Activated naive CD4-positive, alpha-beta T cell treated with anti-CD3 and anti-CD28 coated beads for 36 hours (primary cell): Measurements from ENCODE around the gene CNTLN. TPM values are rescaled to one million over a fixed set of nuclear protein-coding genes. Genes with fewer than 3 reads are reported as not detected.

ENCODE experiments used
- CTCF ChIA-PET: fragments of 350-600 bp; sonication (Branson Sonifier 250); formaldehyde crosslinking; loops from one replicate; lab custom pipeline; 2021; ENCODE audit warnings: antibody characterized with exemption; lab: Charles Lee
- DNase-seq: peaks from one replicate; pipeline ENCODE4 v3.0.0-alpha.2; 2020
- H3K27ac Mint-ChIP-seq: one replicate; pipeline ENCODE4 v1.8.0; 2021; ENCODE audit warnings: mild to moderate bottlenecking, mixed read lengths
- H3K27me3 Mint-ChIP-seq: one replicate; pipeline ENCODE4 v1.8.0; 2021; ENCODE audit warnings: low read depth, mixed read lengths
- H3K36me3 Mint-ChIP-seq: one replicate; pipeline ENCODE4 v1.8.0; 2021; ENCODE audit warnings: low read depth, mixed read lengths
- H3K4me1 Mint-ChIP-seq: one replicate; pipeline ENCODE4 v1.8.0; 2021; ENCODE audit warnings: low read depth, mixed read lengths
- H3K4me3 Mint-ChIP-seq: one replicate; pipeline ENCODE4 v1.8.0; 2021; ENCODE audit warnings: mild to moderate bottlenecking, moderate library complexity, mixed read lengths
- H3K9me3 Mint-ChIP-seq: one replicate; pipeline ENCODE4 v1.8.0; 2021; ENCODE audit warnings: mixed read lengths
- intact Hi-C: fragments of 100-400 bp; cut with micrococcal nuclease; formaldehyde crosslinking; loops from one replicate; pipeline ENCODE4 v1.15.1; 2023
- total RNA-seq, 2 experiments: library from RNA; stranded (reverse); gene quantifications; one replicate each; pipeline ENCODE4 v1.2.3, GENCODE V29; 2021

CNTLN gene
- total RNA-seq, 2 experiments from 2014 or later: 0.10 to 0.25 TPM

DNA sequence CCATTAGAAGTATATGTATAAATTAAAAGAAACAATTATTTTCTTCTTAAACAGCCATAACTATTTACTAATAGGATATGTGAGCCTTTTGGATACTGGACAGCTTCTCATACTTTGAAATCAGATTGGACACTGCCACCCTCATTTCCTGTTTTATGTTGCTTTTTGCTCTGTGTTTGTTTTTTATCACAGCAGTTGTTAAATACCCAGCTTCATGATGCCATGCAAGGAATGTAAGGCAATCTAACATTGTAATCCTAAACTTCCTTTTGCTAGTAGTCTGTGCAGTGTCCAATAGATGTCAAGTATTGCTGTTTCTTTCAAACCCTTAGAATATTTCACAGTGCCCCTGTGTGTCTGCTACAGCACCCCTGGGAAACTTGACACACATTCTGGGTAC lies 56.2 kb downstream of the CNTLN start:
- CTCF ChIA-PET: no interaction called here
- Mint-ChIP-seq H3K9me3 (peaks cover 1% of the 10 kb centered on the region), H3K36me3 (no peaks in the 10 kb centered on the region), H3K27ac (no peak overlapping the region), H3K4me3 (no peak overlapping the region), H3K4me1 (no peaks in the 10 kb centered on the region), H3K27me3 (no peaks in the 10 kb centered on the region)
- DNase-seq: no peak
- intact Hi-C loops: no loop called here

DNA sequence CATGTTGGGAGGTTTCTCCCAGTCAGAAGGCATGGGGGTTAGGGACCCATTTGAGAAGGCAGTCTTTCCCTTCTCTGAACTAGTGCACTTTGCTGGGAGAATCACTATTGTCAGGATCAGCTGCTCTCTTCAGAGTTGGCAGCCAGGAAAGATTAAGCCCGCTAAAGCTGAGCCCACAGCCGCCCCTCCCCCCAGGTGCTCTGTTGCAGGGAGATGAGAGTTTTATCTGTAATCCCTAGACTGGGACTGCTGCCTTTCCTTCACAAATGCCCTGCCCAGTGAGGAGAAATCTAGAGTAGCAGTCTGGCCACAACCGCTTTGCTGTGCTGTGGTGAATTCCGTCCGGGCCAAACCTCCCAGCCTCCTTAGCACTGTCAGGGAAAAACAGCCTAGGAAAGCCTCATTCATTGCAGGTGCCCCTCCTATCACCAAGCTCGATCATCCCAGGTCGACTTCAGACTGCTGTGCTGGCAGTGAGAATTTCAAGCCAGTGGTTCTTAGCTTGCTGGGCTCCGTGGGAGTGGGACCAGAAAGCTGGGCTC lies 69.8 kb downstream of the CNTLN start:
- intact Hi-C loops: no loop called here
- peaks cover 13% of the 10 kb centered on the region for H3K9me3 Mint-ChIP-seq
- CTCF ChIA-PET: interaction anchor here (0.9 kb wide), 1 partner anchor 19 kb away, joined by 3 read pairs; no protein-coding TSS in a partner anchor

DNA sequence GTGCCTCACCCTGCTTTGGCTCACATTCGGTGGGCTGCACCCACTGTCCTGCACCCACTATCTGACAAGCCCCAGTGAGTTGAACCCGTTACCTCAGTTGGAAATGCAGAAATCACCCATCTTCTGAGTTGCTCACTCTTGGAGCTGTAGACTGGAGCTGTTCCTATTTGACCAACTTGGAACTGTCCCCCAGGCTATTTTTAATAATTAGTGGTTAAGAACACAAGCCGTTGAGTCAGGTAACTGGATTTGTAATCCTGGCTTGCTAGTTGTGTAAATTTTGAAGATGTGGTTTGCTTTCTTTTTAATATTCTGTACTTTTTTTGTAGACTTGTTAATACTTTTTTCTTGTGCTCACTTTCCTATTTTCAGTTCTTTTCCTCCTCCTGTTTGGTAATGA lies 81.2 kb downstream of the CNTLN start:
- no peaks in the 10 kb centered on the region for H3K36me3 Mint-ChIP-seq
- peaks cover 14% of the 10 kb centered on the region for H3K9me3 Mint-ChIP-seq
- CTCF ChIA-PET: no interaction called here
- no peak for DNase-seq
- H3K27ac Mint-ChIP-seq: no peak overlapping the region
- intact Hi-C loops: loop anchor here (10.0 kb wide), 1 partner anchor 61 kb away; no protein-coding TSS in a partner anchor
- H3K4me1 Mint-ChIP-seq: no peaks in the 10 kb centered on the region
- no peaks in the 10 kb centered on the region for H3K27me3 Mint-ChIP-seq
- H3K4me3 Mint-ChIP-seq: no peak overlapping the region

More for the DNA sequence above, 69.8 kb downstream of the CNTLN start:
- H3K36me3 Mint-ChIP-seq: no peaks in the 10 kb centered on the region
- H3K27ac Mint-ChIP-seq: no peak overlapping the region
- H3K4me3 Mint-ChIP-seq: no peak overlapping the region
- H3K4me1 Mint-ChIP-seq: no peaks in the 10 kb centered on the region
- DNase-seq: no peak
- no peaks in the 10 kb centered on the region for H3K27me3 Mint-ChIP-seq

DNA sequence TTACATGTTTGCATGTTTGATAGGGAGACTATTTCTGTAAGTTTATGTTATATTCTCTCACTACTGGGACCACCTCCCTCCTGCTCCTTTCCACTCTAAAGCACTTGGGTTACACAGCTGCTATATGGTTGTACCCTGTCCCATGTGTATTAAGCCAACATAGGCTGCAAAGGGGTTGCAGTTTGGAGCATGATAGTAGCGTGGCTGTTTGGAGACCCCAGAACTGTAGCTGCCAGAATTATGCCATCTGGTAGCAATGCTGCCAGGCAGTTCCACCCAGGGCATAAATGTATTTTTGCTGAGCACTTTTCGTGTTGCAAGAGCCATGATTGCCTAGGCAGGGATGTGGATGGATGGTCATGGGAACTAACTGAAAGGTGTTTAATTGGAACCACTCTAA lies 81.8 kb downstream of the CNTLN start:
- Mint-ChIP-seq H3K27me3 (no peaks in the 10 kb centered on the region), H3K27ac (no peak overlapping the region), H3K36me3 (no peaks in the 10 kb centered on the region), H3K4me3 (no peak overlapping the region), H3K4me1 (no peaks in the 10 kb centered on the region), H3K9me3 (peaks cover 11% of the 10 kb centered on the region)
- CTCF ChIA-PET: no interaction called here
- intact Hi-C loops: loop anchor here (10.0 kb wide), 1 partner anchor 62 kb away; no protein-coding TSS in a partner anchor
- no peak for DNase-seq

DNA sequence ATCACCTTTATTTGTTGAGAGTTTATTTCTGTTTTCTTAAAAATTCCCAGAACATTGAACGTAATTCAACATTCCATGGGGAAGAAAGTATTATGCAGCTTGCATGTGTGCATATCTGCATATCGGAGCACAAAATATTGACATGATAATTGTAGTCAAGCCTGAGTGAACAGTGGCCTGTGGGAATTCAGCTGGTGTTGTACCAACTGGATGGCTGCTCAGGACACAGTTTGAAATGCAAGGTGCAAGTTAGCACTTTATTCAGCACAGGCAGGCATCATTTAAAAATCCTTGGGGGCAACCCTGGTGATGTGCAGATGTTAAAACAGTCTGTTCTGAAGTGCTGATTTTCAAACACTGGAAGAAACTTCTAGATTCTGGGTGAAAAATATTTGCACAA lies 82.4 kb downstream of the CNTLN start:
- H3K4me1 Mint-ChIP-seq: no peaks in the 10 kb centered on the region
- no peak for DNase-seq
- no peaks in the 10 kb centered on the region for H3K27me3 Mint-ChIP-seq
- intact Hi-C loops: loop anchor here (10.0 kb wide), 1 partner anchor 62 kb away; no protein-coding TSS in a partner anchor
- H3K36me3 Mint-ChIP-seq: no peaks in the 10 kb centered on the region
- no peak overlapping the region for H3K4me3 Mint-ChIP-seq
- no peak overlapping the region for H3K27ac Mint-ChIP-seq
- H3K9me3 Mint-ChIP-seq: peaks cover 11% of the 10 kb centered on the region
- CTCF ChIA-PET: no interaction called here

DNA sequence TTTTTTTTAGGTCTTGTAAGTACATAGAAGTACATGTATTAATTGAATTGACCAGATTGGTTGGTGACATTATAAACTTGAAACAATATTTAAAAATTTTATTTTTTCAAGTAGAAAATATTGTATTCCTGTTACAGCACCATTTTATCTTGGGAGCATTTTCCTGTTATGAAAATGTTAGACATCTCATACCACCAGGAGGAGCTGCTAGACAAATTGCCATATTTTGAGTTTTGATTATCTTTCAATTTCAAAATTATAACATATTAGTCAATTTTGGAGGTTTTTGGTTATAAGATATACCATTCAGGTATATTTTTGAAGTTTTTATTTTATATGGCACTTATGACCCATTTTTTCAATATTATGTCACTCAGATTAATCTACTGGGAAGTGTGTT lies 84.4 kb downstream of the CNTLN start:
- DNase-seq: no peak
- Mint-ChIP-seq H3K4me3 (no peak overlapping the region), H3K27me3 (no peaks in the 10 kb centered on the region), H3K36me3 (no peaks in the 10 kb centered on the region), H3K9me3 (peaks cover 4% of the 10 kb centered on the region), H3K4me1 (no peaks in the 10 kb centered on the region), H3K27ac (no peak overlapping the region)
- CTCF ChIA-PET: no interaction called here
- intact Hi-C loops: loop anchor here (10.0 kb wide), 1 partner anchor 64 kb away; no protein-coding TSS in a partner anchor

DNA sequence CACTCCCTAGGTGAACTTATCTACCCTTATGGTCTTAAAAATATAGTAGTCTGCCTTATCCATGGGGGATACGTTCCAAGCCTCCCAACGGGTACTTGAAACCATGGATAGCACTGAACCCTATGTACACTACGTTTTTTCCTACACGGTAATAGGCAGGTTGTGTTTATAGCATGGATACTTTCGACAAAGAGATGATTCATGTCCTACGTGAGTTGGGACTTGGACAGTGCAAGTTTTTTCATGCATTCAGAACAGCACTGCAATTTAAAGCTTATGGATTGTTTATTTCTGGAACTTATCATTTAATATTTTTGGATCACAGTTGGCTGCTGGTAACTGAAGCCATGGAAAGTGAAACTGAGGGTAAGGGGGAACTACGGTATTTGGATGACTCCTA lies 88.1 kb downstream of the CNTLN start:
- Mint-ChIP-seq H3K4me1 (no peaks in the 10 kb centered on the region), H3K4me3 (no peak overlapping the region), H3K9me3 (no peaks in the 10 kb centered on the region), H3K27me3 (no peaks in the 10 kb centered on the region), H3K36me3 (no peaks in the 10 kb centered on the region), H3K27ac (no peak overlapping the region)
- no peak for DNase-seq
- CTCF ChIA-PET: interaction anchor here (1.1 kb wide), 1 partner anchor 18 kb away, joined by 3 read pairs; no protein-coding TSS in a partner anchor
- intact Hi-C loops: no loop called here

DNA sequence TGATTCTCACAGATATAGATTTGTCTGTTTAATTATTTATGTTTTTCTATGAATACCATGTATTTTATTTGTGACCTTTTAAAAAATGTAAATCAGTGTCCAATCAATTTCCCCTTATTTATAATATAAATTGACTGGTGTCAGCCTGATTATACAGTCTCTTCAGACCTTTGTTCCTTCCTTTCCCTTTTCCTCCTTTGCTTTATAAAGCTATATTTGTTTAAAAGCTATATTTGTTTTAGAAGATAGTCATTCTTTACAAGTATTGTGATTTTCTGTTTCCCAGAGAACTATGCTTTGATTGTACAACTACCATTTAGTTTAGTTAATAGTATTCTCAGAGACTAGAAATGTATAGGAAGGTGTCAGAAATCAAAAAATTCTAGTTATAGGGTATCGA lies 90.6 kb downstream of the CNTLN start:
- H3K27ac Mint-ChIP-seq: no peak overlapping the region
- H3K4me3 Mint-ChIP-seq: no peak overlapping the region
- no peaks in the 10 kb centered on the region for H3K27me3 Mint-ChIP-seq
- DNase-seq: no peak
- H3K9me3 Mint-ChIP-seq: no peaks in the 10 kb centered on the region
- H3K4me1 Mint-ChIP-seq: no peaks in the 10 kb centered on the region
- no peaks in the 10 kb centered on the region for H3K36me3 Mint-ChIP-seq
- CTCF ChIA-PET: interaction anchor here (0.6 kb wide), 1 partner anchor 16 kb away, joined by 3 read pairs; no protein-coding TSS in a partner anchor
- intact Hi-C loops: no loop called here

DNA sequence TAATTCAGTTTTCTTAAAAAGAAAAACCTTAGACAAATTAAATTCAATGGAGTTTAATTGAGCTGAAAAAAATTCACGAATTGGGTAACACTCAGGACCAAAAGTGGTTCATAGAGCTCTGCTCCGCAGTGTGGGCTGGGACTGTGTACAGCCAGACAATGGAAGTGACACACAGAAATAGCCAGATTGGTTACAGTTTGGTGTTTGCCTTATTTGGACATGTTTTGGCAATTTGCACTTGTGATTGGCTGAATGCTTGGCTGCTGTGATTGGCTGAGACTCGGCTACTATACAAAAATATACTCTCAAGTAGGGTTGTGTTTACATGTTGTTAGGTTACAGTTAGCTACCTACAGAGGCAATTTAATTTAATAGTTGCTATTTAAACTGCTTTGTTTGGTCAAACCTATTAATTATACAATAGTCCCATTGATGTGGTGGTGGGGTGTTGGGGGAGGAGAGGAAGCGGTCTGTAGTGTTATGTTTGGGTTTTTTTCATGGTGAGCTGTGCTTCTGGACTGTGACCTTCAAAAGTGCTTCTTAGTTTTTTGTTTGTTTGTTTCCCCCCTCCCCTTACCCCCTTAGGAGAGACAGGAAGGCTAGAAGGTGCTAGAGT lies 95.2 kb downstream of the CNTLN start:
- no peak for DNase-seq
- Mint-ChIP-seq H3K9me3 (no peaks in the 10 kb centered on the region), H3K4me3 (no peak overlapping the region), H3K27me3 (no peaks in the 10 kb centered on the region), H3K4me1 (no peaks in the 10 kb centered on the region), H3K27ac (no peak overlapping the region), H3K36me3 (no peaks in the 10 kb centered on the region)
- CTCF ChIA-PET: no interaction called here
- intact Hi-C loops: no loop called here

DNA sequence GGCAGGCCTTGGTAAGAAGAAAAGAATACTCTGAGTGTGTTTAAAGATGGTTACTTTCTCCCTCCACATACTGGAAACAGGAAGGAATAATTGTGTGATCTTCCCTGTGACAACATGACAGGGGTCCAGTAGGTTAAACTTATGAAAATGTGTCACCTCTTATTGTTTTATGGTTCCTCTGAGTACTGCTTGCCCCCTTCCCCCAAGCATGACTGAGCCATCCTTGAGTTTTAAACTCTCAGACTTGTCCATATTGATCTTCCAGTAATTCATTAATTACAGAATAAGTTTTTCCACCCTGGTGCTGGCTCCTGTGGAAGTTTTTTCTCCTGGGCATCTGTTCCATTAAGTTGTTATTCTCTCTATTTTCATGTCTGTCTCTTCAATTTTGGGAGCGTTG lies 95.8 kb downstream of the CNTLN start:
- CTCF ChIA-PET: no interaction called here
- no peak for DNase-seq
- no peaks in the 10 kb centered on the region for H3K4me1 Mint-ChIP-seq
- H3K36me3 Mint-ChIP-seq: no peaks in the 10 kb centered on the region
- intact Hi-C loops: no loop called here
- H3K4me3 Mint-ChIP-seq: no peak overlapping the region
- no peak overlapping the region for H3K27ac Mint-ChIP-seq
- H3K9me3 Mint-ChIP-seq: no peaks in the 10 kb centered on the region
- no peaks in the 10 kb centered on the region for H3K27me3 Mint-ChIP-seq

DNA sequence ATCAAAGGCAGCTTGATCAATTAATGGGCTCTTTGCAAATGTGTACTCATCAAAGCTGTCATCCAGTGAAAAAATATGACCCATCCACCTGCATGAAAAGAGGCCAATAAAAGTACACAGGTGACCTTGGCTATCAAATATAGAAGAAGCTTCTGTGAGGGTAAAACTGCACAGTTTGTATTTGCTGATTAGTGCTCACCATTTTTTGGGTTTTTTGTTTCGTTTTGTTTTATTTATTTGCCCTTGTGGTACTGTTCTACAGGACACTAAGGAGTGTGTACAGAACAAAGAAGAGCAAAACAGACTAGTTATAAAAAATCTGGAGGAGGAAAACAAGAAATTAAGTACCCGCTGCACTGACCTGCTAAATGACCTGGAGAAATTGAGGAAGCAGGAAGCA lies 101.3 kb downstream of the CNTLN start:
- Mint-ChIP-seq H3K36me3 (no peaks in the 10 kb centered on the region), H3K9me3 (peaks cover 5% of the 10 kb centered on the region), H3K4me1 (no peaks in the 10 kb centered on the region), H3K4me3 (no peak overlapping the region), H3K27me3 (no peaks in the 10 kb centered on the region), H3K27ac (no peak overlapping the region)
- CTCF ChIA-PET: interaction anchor here (0.5 to 1.2 kb wide), 2 partner anchors 15 to 167 kb away, joined by 3 read pairs; no protein-coding TSS in a partner anchor
- DNase-seq: no peak
- intact Hi-C loops: no loop called here

DNA sequence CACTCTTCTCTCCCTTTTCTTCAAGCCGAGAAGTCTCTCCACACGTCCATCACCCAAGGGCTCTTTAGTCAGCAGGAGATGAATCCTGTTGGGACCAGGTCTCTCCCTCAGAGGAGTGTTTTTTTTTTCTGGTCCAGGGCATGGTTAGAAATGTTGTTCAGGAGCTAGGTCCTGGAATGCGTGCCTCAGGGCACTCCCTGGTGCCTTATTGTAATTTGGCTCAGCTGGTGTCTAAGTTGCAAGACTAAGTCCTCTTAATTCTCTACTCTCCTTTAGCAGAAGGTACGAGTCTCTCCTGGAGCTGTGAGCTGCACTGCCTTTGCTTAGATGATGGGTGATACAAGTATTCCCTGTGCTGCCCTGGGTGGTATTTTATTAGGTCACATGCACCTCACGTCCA lies 111.9 kb downstream of the CNTLN start:
- no peak for DNase-seq
- no peak overlapping the region for H3K4me3 Mint-ChIP-seq
- intact Hi-C loops: no loop called here
- no peak overlapping the region for H3K27ac Mint-ChIP-seq
- CTCF ChIA-PET: no interaction called here
- H3K36me3 Mint-ChIP-seq: no peaks in the 10 kb centered on the region
- peaks cover 22% of the 10 kb centered on the region for H3K9me3 Mint-ChIP-seq
- no peaks in the 10 kb centered on the region for H3K4me1 Mint-ChIP-seq
- no peaks in the 10 kb centered on the region for H3K27me3 Mint-ChIP-seq

DNA sequence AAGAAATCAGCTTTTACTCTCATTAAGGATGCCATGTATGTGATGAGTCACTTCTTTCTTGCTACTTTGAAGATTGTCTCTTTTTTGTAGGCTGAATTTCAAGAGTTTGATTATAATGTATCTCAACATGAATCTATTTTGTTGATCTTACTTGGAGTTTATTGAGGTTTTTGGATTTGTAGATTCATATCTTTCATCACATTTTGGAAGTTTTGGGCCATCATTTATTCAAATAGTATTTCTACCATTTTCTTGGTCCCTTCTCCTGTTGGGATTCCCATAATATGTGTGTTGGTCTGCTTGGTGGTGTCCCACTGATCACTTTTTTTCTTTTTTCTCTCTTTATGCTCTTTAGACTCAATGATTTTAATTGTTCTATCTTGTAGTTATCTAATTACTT lies 116.3 kb downstream of the CNTLN start:
- Mint-ChIP-seq H3K4me3 (no peak overlapping the region), H3K36me3 (no peaks in the 10 kb centered on the region), H3K27me3 (no peaks in the 10 kb centered on the region), H3K4me1 (no peaks in the 10 kb centered on the region), H3K27ac (no peak overlapping the region), H3K9me3 (peaks cover 33% of the 10 kb centered on the region)
- intact Hi-C loops: no loop called here
- no peak for DNase-seq
- CTCF ChIA-PET: interaction anchor here (1.0 kb wide), 1 partner anchor 15 kb away, joined by 3 read pairs; no protein-coding TSS in a partner anchor
